HuH-7 (cell line): ENCODE results near the gene KSR1.
"Not testable (repeated sequence)": the region's sequence is repeated elsewhere in the genome, so short reads cannot be mapped to it uniquely, and the experiment has no call there.

ENCODE experiments used
- DNase-seq: peaks from one replicate; pipeline ENCODE4 v3.0.0; 2011; ENCODE audit warnings: low spot score

Gene KSR1

GRCh38 chr17:27609611-27610303 is 153.5 kb downstream of the KSR1 start:
- peak; percentile 60 for DNase-seq

GRCh38 chr17:27610304-27610677 is 154.0 kb downstream of the KSR1 start:
- no peak for DNase-seq

GRCh38 chr17:27612160-27612770 is 156.0 kb downstream of the KSR1 start:
- DNase-seq, result no peak

DNA sequence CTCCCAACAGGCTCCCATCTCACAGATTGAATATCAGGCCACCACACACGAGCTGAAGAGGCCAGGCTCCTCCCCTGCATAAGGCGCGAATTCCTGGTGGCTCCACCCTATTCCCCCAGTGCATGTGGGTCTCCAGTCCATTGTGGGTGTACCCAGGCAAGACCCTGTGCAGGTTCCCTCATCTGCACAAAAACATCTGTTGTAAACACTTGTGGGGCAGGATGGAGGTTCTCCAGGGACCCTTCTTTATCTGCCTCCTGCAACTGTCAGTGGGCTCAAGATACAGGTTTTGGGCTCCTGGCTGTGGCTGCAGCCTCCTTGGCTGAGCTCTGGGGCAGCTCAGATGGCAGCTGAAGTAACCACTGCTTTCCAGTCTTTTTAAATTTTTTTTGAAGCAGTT is 157.2 kb downstream of the KSR1 start:
- no peak for DNase-seq

- DNase-seq, result no peak
Observed at GRCh38 chr17:27615121-27615520, 158.9 kb downstream of the KSR1 start.

DNA sequence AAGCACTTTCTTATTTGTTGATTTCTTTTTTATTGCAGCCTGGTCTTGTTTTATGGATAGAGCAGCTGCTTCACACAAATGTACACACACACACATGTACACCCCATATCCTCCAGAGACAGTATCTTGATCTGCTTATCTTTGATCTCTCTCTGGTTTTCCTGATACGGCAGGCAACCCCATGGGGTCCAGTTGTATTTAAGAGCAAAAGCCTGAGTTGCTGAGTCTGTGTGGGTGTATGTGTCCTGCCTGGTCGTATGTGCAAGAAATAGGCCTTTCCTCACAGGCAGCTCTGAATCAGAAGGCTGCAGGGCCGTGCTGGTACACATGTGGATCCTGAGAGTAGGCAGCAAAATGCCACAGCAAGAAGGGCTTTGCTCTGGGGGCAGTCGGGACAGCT is 160.2 kb downstream of the KSR1 start:
- no peak for DNase-seq

DNA sequence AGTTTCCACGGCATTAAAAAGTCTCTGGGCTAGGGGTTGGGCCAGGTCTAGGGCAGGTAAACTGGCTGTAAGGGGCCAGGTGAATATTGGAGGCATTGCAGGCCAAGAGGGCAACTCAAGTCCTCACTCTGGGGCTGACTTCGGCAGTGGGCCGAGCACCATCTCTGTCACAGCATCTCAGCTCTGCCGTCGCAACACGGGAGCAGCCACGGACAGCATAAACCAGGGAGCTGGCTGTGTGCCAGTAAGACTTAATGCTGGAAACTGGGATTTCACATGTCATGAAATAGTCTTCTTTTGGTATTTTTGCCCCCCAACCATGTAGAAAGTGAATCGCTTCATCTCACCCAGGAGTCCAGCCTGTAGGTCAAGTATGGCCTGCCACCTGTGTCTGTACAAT is 162.2 kb downstream of the KSR1 start:
- DNase-seq, result no peak

DNA sequence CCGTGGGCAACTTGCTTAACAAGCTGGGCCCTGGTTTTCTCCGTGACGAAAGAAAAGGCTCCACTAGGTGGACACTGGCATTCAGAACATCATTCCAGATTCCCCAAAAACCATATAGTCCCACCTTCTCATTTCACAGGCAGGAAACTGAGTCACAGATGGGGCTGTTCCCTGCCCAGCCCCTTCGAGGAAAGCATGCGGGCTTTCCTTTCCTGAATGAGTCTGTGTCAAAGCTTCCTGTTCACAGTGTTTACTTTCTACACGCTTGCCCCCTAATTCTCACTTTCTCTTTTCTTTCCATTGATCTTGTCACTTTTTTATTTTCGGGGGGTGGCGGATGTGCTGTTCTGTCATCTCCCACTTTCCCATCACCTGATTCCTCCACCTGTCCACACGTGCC is 164.5 kb downstream of the KSR1 start:
- DNase-seq, result no peak

DNA sequence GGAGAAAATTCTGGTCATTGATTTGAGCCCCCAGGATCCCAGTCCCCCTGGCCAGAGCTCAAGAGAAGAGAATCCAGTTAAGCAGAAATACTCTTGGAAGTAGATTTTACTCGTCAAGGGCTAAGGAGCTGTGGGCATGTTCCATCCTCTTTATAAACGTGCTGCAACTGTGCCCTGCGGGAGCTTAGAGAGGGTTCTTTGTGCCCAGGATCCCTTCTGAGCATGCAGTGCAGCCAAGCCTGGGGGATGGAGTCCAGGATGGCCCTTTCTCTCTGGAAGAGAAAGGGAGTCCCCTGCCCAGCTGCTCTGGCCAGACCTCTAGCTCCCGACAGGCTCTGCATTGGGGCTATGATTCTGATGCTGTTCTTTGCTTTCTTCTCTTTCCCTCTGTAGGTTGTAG is 165.3 kb downstream of the KSR1 start:
- DNase-seq, result no peak

DNA sequence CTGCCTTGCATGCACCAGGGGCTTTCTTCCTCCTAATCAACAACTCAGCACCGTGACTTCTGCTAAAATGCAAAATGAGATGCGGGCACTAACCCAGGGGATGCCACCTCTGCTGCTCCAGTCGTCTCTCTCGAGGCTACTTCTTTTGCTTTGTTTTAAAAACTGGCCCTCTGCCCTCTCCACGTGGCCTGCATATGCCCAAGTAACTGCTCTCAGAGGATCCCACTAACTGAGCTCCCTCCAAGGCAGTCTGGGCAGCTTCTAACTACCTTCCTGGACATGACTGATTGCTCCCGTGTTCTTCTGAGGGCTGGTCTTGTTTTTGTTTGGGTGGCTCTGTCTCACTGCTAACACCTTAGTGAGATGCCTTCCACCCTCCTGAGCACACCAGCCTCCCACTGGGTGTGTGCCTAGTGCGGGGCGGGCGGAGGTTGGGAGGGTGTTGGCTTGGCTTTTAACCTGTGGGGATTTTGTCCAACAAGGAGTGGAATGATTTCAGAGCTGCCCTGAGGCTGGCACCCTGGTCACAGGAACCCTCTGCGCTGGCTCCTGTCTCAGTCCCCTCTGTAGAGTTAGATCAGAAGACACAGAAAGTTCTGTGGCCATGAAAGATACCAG is 165.8 kb downstream of the KSR1 start:
- DNase-seq, result no peak

DNA sequence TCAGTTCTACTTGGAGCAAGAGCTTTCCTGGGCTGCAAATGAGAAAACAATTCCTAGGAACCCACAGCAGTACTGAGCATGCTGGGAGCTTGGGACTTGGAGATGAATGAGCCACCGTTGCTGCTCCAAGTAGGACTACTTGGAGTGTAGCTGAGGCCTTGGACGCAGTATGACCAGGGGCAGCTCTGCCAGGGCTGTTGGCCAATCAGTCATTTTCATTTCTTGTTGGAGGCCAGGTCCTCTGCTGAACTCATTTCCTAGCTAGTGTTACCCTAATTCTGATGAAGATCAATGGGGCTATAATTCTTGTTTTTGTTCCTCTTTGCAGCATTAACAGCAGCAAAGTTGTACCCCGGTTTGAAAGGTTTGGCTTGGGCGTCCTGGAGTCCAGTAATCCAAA is 166.7 kb downstream of the KSR1 start:
- no peak for DNase-seq

DNA sequence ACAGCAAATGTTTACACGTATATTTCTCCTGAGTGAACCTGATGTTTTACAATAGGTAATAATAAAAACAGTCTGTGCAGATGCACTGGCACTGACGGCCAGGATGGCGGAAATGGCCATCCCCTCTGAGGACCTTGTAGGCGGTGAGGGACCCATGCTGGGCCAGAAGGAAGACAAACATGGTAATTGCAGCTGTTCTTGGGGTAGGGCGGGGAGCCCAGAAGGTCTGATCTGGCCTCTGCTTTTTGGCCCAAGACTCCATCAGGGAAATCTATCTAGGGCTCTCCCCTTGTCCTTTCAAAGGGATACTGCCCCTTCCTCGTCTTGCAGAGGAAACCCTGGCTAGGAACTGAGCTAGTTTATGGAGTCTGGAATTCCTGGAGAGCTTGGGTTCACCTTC is 167.4 kb downstream of the KSR1 start:
- DNase-seq, result no peak

GRCh38 chr17:27624539-27624938 is 168.3 kb downstream of the KSR1 start:
- no peak for DNase-seq

- DNase-seq, result no peak
Observed at GRCh38 chr17:27625856-27626255, 169.6 kb downstream of the KSR1 start.

DNA sequence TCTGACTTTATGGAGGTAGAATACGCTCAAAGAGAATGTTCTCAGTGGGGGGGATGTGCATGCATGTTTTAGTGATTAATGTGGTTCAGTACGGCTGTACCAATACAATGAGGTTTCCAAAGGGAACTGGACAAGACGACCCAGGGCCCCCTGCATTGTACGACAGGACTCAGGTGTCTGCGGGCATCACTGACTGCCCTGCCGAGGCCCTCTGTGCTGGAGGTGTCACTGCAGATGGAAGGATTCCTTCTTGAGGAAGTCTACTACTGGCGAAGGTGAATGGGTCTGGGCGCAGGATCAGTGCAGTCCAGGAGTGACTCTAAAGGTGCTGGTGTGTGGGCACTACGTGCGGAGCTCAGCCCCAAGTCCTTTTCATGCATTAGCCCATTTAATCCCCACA is 171.3 kb downstream of the KSR1 start:
- DNase-seq, result no peak

DNA sequence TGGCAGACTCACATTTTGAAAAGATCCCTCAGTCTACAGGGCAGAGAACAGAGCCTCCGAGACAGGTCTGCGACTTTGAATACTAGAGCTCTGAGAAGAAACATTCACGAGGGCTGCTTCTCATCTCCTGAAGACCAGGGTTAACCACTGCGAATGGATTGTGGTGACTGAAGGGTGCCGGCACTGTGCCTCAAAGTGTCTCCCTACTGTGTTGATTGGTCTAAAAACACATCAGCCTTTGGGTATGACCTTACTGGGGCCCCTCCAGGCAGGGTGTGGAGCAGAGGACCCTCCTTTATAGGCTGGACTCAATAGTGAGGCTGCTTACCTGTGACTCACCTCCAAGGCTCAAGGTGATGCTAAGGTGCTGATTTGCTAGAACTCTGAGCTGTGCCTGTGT is 172.1 kb downstream of the KSR1 start:
- no peak for DNase-seq

DNA sequence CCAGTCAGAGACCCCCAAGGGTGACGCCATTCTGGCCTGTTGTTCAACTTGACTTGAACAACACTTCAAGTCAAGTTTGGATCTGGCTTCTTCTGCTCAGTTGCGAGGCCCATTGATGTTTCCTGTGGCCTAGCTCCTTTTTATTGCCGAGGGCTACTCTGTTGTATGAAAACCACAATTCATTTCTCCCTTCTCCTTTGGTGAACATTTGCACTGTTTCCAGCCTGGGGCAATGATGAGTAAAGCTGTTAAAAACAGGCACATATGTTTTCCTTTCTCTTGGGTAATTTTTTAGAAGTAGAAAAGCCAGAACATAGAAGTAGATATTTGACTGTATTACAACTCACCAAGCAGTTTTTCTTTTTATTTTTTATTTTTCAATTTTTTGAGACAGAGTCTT is 173.0 kb downstream of the KSR1 start:
- not testable (repeated sequence) for DNase-seq

DNA sequence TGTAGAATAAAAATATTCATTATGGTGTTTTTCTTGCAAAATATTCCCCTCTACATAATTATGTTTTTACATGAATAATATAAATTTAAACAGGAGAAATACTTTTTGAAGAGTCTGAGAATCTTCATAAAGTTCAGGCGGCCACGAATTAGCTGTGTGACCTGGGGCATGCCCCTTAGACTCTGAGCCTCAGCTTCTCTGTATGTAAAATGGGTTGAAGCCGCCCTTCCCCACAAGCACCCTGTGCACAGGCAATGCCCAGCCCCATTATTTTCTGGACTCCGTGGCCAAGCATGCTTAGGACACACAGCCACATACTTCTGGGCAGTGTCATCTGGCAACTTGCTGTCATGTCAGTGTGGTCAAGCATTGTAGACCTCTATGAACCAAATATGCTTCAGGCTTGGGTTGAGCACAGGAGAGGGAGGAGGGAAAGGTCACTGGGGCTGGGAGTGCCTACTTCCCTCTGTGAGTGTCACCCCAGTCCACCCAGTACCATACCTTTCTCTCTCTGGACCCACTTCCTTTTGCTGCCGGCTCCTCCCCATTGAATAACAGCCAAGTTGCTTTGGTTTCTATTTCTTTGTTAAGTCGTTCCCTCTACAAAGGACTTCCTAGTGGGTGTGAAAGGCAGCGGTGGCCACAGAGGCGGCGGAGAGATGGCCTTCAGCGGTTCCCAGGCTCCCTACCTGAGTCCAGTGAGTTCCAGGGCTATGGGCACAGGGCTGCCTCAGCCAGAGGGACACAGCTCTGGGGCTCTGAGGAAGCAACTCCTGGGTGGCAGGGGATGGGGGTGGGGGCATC is 174.6 kb downstream of the KSR1 start, which contains the start of gene LGALS9:
Gene LGALS9 (plus strand): TSS at position 582 of the 804 bp plus-strand sequence. CDS start 78 bp downstream, at position 660.
- DNase-seq, result no peak

DNA sequence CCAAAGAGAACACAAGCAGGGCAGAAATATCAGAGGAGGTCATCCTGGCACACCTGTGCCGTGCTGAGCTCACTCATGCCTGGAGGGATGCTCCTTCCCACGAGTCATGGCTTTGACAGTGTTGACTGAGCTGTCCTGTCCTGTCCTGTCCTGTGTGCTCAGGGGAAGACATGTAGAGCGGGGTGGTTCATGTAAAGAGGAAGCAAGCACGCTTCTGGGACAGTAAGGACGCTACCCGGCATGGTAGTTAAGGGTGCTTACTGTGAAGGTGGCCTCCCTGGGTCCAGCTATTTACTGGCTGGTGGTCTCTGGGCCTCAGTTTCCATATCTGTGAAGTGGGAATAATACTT is 175.1 kb downstream of the KSR1 start:
- no peak for DNase-seq

DNA sequence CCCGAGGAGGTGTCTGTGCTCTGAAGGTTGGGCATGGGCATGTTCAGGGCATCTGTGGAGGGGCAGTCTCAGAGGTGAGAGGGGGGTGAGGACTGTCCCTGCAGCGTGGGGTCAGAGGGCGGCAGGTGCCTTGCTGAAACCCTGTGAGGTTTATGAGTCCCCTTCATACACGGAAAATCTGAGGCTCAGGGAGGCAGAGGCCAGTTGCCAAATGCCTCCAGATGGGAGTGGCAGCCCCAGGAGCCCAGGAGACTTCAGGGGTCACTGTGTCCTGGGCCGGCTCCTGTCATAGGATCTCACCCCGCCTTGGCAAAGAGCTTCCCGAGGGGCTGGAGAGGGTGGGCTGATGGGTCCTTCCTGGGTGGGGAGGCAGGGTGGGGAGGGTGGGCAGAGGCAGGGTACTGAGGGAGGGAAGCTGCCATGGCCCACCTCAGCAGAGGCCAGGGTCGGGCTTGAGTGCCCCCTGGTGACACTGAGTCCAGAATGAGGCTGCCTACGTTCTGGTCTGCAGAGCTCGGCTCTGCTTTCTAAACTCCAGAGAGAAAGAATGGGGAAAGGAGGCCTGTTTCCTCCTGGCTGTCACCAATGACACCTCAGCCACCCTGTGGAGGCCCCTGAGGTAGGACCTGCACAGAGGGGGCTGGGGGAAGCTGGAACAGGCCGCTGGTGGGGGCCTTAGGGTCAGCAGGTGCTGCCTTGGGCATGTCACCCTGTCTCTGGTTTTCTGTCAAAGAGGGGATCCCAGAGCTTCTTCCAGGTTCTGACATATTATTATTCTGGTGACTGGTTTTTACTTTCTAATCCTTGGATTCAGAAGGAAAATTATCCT is 175.9 kb downstream of the KSR1 start:
- no peak for DNase-seq

GRCh38 chr17:27632766-27633165 is 176.5 kb downstream of the KSR1 start:
- not testable (repeated sequence) for DNase-seq
